HepG2 (cell line): ENCODE measurements around the gene SLC6A9. TPM values are rescaled to one million over a fixed set of nuclear protein-coding genes. Genes with fewer than 3 reads are reported as not detected.

Experiments
- DPF2 ChIP-seq: sonication (generic); formaldehyde crosslinking; IDR thresholded peaks from 2 replicates; pipeline ENCODE4 v1.4.0; 2020; ENCODE audit warnings: mild to moderate bottlenecking, low read depth, missing genetic modification reagents, borderline replicate concordance
- ETS1 ChIP-seq: sonication (generic); formaldehyde crosslinking; IDR thresholded peaks from 2 replicates; pipeline ENCODE4 v1.4.0; 2020; ENCODE audit warnings: missing genetic modification reagents
- GABPB1 ChIP-seq: IDR thresholded peaks from 2 replicates; pipeline ENCODE4 v1.6.1; 2016; ENCODE audit warnings: mild to moderate bottlenecking, missing genetic modification reagents, moderate library complexity, missing compliant biosample characterization
- HDAC1 ChIP-seq: sonication (generic); formaldehyde crosslinking; IDR thresholded peaks from 2 replicates; pipeline ENCODE4 v1.5.1; 2020; ENCODE audit warnings: mild to moderate bottlenecking, missing genetic modification reagents
- HDAC6 ChIP-seq: fragments of 200-600 bp; sonication (generic); IDR thresholded peaks from 2 replicates; pipeline ENCODE4 v1.7.0; 2017; ENCODE audit warnings: mild to moderate bottlenecking, antibody characterized with exemption, low read length, low read depth
- MAZ ChIP-seq, 2 experiments: sonication (generic) in 1 of 2; formaldehyde crosslinking in 1 of 2; IDR thresholded peaks; 2 replicates each; pipeline versions ENCODE4 v1.5.0 to v1.6.1; 2012 to 2020; ENCODE audit warnings: low read depth in 2 of 2, mild to moderate bottlenecking in 2 of 2, borderline replicate concordance in 1 of 2, improper control_type of control experiment in 1 of 2, low read length in 1 of 2, missing genetic modification reagents in 1 of 2, moderate library complexity in 1 of 2
- MYC ChIP-seq: sonication (generic); formaldehyde crosslinking; IDR thresholded peaks from 2 replicates; pipeline ENCODE4 v1.9.0; 2021; ENCODE audit warnings: missing genetic modification reagents, borderline replicate concordance
- RBFOX2 ChIP-seq: fragments of 200-400 bp; formaldehyde crosslinking; IDR thresholded peaks from 2 replicates; pipeline ENCODE4 v1.6.1; 2017; ENCODE audit warnings: low read depth, mild to moderate bottlenecking, low read length
- SAFB2 ChIP-seq: sonication (generic); formaldehyde crosslinking; IDR thresholded peaks from 2 replicates; pipeline ENCODE4 v1.5.1; 2020; ENCODE audit warnings: missing genetic modification reagents, low read depth, mild to moderate bottlenecking, borderline replicate concordance
- SALL1 ChIP-seq: sonication (generic); formaldehyde crosslinking; IDR thresholded peaks from 2 replicates; pipeline ENCODE4 v1.8.0; 2022; ENCODE audit warnings: mild to moderate bottlenecking, missing genetic modification reagents
- SMARCC2 ChIP-seq: fragments of 450-650 bp; IDR thresholded peaks from 2 replicates; pipeline ENCODE4 v1.6.1; 2017; ENCODE audit warnings: antibody characterized with exemption, mild to moderate bottlenecking
- SRF ChIP-seq: IDR thresholded peaks from 2 replicates; pipeline ENCODE4 v1.6.1; 2011; ENCODE audit warnings: mild to moderate bottlenecking, low read depth, low read length, moderate library complexity
- TAF1 ChIP-seq: sonication (generic); formaldehyde crosslinking; IDR thresholded peaks from 2 replicates; pipeline ENCODE4 v1.4.0; 2020; ENCODE audit warnings: missing genetic modification reagents
- TERF1 ChIP-seq: sonication (generic); formaldehyde crosslinking; IDR thresholded peaks from 2 replicates; pipeline ENCODE4 v1.8.0; 2022; ENCODE audit warnings: mild to moderate bottlenecking, missing genetic modification reagents, moderate library complexity
- THAP11 ChIP-seq: IDR thresholded peaks from 2 replicates; pipeline ENCODE4 v1.6.1; 2016; ENCODE audit warnings: missing biosample characterization, missing genetic modification reagents
- ZMAT5 ChIP-seq: sonication (generic); formaldehyde crosslinking; IDR thresholded peaks from 2 replicates; pipeline ENCODE4 v1.5.0; 2020; ENCODE audit warnings: mild to moderate bottlenecking, low read depth, missing genetic modification reagents, borderline replicate concordance
- ZNF224 ChIP-seq: sonication (generic); formaldehyde crosslinking; IDR thresholded peaks from 2 replicates; pipeline ENCODE4 v1.5.0; 2020; ENCODE audit warnings: mild to moderate bottlenecking, missing genetic modification reagents
- ZNF253 ChIP-seq: sonication (generic); formaldehyde crosslinking; IDR thresholded peaks from 2 replicates; pipeline ENCODE4 v1.8.0; 2022; ENCODE audit warnings: mild to moderate bottlenecking, missing genetic modification reagents, borderline replicate concordance
- ZNF430 ChIP-seq: sonication (generic); formaldehyde crosslinking; IDR thresholded peaks from 2 replicates; pipeline ENCODE4 v1.9.0; 2021; ENCODE audit warnings: mild to moderate bottlenecking, missing genetic modification reagents
- ZNF431 ChIP-seq: sonication (generic); formaldehyde crosslinking; IDR thresholded peaks from 2 replicates; pipeline ENCODE4 v1.9.0; 2022; ENCODE audit warnings: missing genetic modification reagents, low read depth, mild to moderate bottlenecking, borderline replicate concordance
- ZNF556 ChIP-seq: sonication (generic); formaldehyde crosslinking; IDR thresholded peaks from 2 replicates; pipeline ENCODE4 v1.4.0; 2020; ENCODE audit warnings: mild to moderate bottlenecking, missing genetic modification reagents, borderline replicate concordance
- ZNF567 ChIP-seq: sonication (generic); formaldehyde crosslinking; IDR thresholded peaks from 2 replicates; pipeline ENCODE4 v1.8.1; 2023; ENCODE audit warnings: mild to moderate bottlenecking, missing genetic modification reagents, borderline replicate concordance
- ZNF607 ChIP-seq: sonication (generic); formaldehyde crosslinking; IDR thresholded peaks from 2 replicates; pipeline ENCODE4 v1.5.1; 2020; ENCODE audit warnings: missing genetic modification reagents, mild to moderate bottlenecking, borderline replicate concordance
- ZNF784 ChIP-seq: sonication (generic); formaldehyde crosslinking; IDR thresholded peaks from 2 replicates; pipeline ENCODE4 v1.5.1; 2020; ENCODE audit warnings: missing genetic modification reagents, mild to moderate bottlenecking, borderline replicate concordance
- ZSCAN20 ChIP-seq: sonication (generic); formaldehyde crosslinking; IDR thresholded peaks from 2 replicates; pipeline ENCODE4 v1.4.0; 2020; ENCODE audit warnings: missing genetic modification reagents, mild to moderate bottlenecking, borderline replicate concordance
- polyA plus RNA-seq, 8 experiments: library from polyadenylated mRNA; depleted of rRNA in 3 of 8; stranded (reverse) in 7 of 8; unstranded in 1 of 8; fragments of >200 nt; fragmentation: Illumina TruSeq in 4 of 8; extraction: Trizol in 4 of 8; gene quantifications; 2 replicates each; pipeline versions ENCODE4 v1.2.1 to v1.2.3, GENCODE V29; 2011 to 2016; ENCODE audit warnings: low read depth in 4 of 8, missing spikeins in 1 of 8, mixed read lengths in 1 of 8; ENCODE audit not compliant: insufficient read depth in 1 of 8
- total RNA-seq, 5 experiments: library from RNA; depleted of rRNA; stranded (reverse); fragments of >200 nt; fragmentation: Illumina TruSeq; extraction: Trizol; gene quantifications; 2 replicates each; pipeline ENCODE4 v1.2.3, GENCODE V29; 2016; ENCODE audit warnings: low read depth in 1 of 5

SLC6A9 gene
- total and polyA plus RNA-seq, 2 of the 13 experiments (the other 11 are each of a cell fraction or from before 2014, with no cell fraction given) = 8.5 to 9.9 TPM

- TF ChIP-seq HDAC6 (no peak), THAP11 (CRISPR knock-in tag) (no peak), ZNF253 (CRISPR knock-in tag) (no peak), DPF2 (CRISPR knock-in tag) (no peak), TERF1 (no peak), ZNF567 (CRISPR knock-in tag) (0 out of 2 replicates have a peak, but pooled peaks have one; percentile 61), TAF1 (peak; percentile 27; the same call in 1 of the 2 replicates), ZNF224 (CRISPR knock-in tag) (peak; percentile 44; the same call in 1 of the 2 replicates), MAZ (IDR thresholded peaks at IDR 0.05; ENCODE audit: borderline replicate concordance, low read depth, low read length) (no peak), MAZ (CRISPR knock-in tag; IDR thresholded peaks at IDR 0.05; ENCODE audit: low read depth) (0 out of 2 replicates have a peak, but pooled peaks have one; percentile 28), SALL1 (CRISPR knock-in tag) (peak; percentile 32), ZNF556 (CRISPR knock-in tag) (0 out of 2 replicates have a peak, but pooled peaks have one; percentile 16), RBFOX2 (peak; percentile 50; the same call in 1 of the 2 replicates), GABPB1 (peak; percentile 13; the same call in 1 of the 2 replicates), ZSCAN20 (CRISPR knock-in tag) (no peak), ZMAT5 (CRISPR knock-in tag) (no peak), MYC (CRISPR knock-in tag) (peak; percentile 42), ZNF431 (0 out of 2 replicates have a peak, but pooled peaks have one; percentile 2), SAFB2 (CRISPR knock-in tag) (0 out of 2 replicates have a peak, but pooled peaks have one; percentile 47), ZNF607 (0 out of 2 replicates have a peak, but pooled peaks have one; percentile 17), HDAC1 (CRISPR knock-in tag) (peak; percentile 68; the same call in 1 of the 2 replicates), SMARCC2 (no peak), SRF (no peak), ETS1 (CRISPR knock-in tag) (0 out of 2 replicates have a peak, but pooled peaks have one; percentile 20), ZNF784 (CRISPR knock-in tag) (no peak), ZNF430 (peak; percentile 65)
These were observed 52.6 kb downstream of the SLC6A9 start, which contains the start of gene B4GALT2 (continued) for GRCh38 chr1:43978551-43979260.
